HG02884 (cell line): ENCODE data around the gene LYSET.
"Not testable (repeated sequence)": the region's sequence is repeated elsewhere in the genome, so short reads cannot be mapped to it uniquely, and the experiment has no call there.

Source experiments
- ATAC-seq: cut with Tn5 transposase; IDR thresholded peaks from one replicate; pipeline ENCODE4 v1.9.1; 2021; ENCODE audit warnings: mild to moderate bottlenecking, moderate library complexity; ENCODE audit not compliant: unreplicated experiment

LYSET gene

GRCh38 chr14:93165271-93166265 lies 19.5 kb upstream of the LYSET start:
- ATAC-seq = not testable (repeated sequence)

- not testable (repeated sequence) for ATAC-seq
Observed at GRCh38 chr14:93168610-93169009, 16.5 kb upstream of the LYSET start.

- ATAC-seq = not testable (repeated sequence)
Observed at GRCh38 chr14:93169619-93170018, 15.5 kb upstream of the LYSET start.

GRCh38 chr14:93170141-93170540 lies 15.0 kb upstream of the LYSET start:
- not testable (repeated sequence) for ATAC-seq

- no peak for ATAC-seq
Observed at GRCh38 chr14:93171376-93171775, 13.7 kb upstream of the LYSET start.

GRCh38 chr14:93173943-93174395 lies 11.1 kb upstream of the LYSET start:
- ATAC-seq = no peak

GRCh38 chr14:93174731-93175130 lies 10.4 kb upstream of the LYSET start:
- ATAC-seq = not testable (repeated sequence)

- no peak for ATAC-seq
Observed at GRCh38 chr14:93175492-93175891, 9.6 kb upstream of the LYSET start.

- no peak for ATAC-seq
Observed at GRCh38 chr14:93183596-93184317, 1.4 kb upstream of the LYSET start.

GRCh38 chr14:93185349-93185720 lies 218 bp downstream of the LYSET start:
- ATAC-seq = peak; percentile 3

GRCh38 chr14:93186466-93186865 lies 1.3 kb downstream of the LYSET start:
- ATAC-seq = no peak

- no peak for ATAC-seq
Observed at GRCh38 chr14:93186956-93187355, 1.8 kb downstream of the LYSET start.

GRCh38 chr14:93195316-93195999 lies 10.3 kb downstream of the LYSET start:
- no peak for ATAC-seq

GRCh38 chr14:93199031-93199430 lies 13.9 kb downstream of the LYSET start:
- ATAC-seq = no peak

GRCh38 chr14:93200553-93200952 lies 15.4 kb downstream of the LYSET start:
- ATAC-seq = no peak

GRCh38 chr14:93201155-93201704 lies 16.1 kb downstream of the LYSET start:
- no peak for ATAC-seq

GRCh38 chr14:93206793-93207467 lies 21.8 kb downstream of the LYSET start, which contains the start of the genes GON7 and UBR7:
TSS of gene GON7 (minus strand) at chr14:93207065. CDS start at chr14:93207037, 28 bp downstream.
TSS of gene UBR7 (plus strand) at chr14:93207256. CDS start at chr14:93207292, 36 bp downstream.
- ATAC-seq = peak; percentile 81

- peak; percentile 34 for ATAC-seq
Observed at GRCh38 chr14:93207468-93208308, 22.6 kb downstream of the LYSET start.

GRCh38 chr14:93212432-93212831 lies 27.3 kb downstream of the LYSET start:
- peak; percentile 45 for ATAC-seq
